Measurements from ENCODE around the gene CHSY3.

Gene CHSY3

GRCh38 chr5:129904102-129904666 lies at the start of gene CHSY3:
Gene CHSY3, plus strand, starts transcription at chr5:129904465.
- peak; percentile 31 for DNase-seq (ENCODE audit: low spot score)

GRCh38 chr5:129856325-129856724 lies 47.9 kb upstream of the CHSY3 start:
- no peak for DNase-seq (ENCODE audit: low spot score)

- DNase-seq (ENCODE audit: low spot score) = no peak
These were observed 47.1 kb upstream of the CHSY3 start for GRCh38 chr5:129857116-129857515.

- DNase-seq (ENCODE audit: low spot score) = no peak
These were observed 46.1 kb upstream of the CHSY3 start for GRCh38 chr5:129858131-129858675.

GRCh38 chr5:129884322-129884721 lies 19.9 kb upstream of the CHSY3 start:
- no peak for DNase-seq (ENCODE audit: low spot score)

- no peak for DNase-seq (ENCODE audit: low spot score)
These were observed 4.8 kb upstream of the CHSY3 start for GRCh38 chr5:129899454-129899853.

GRCh38 chr5:129902816-129903215 lies 1.4 kb upstream of the CHSY3 start:
- no peak for DNase-seq (ENCODE audit: low spot score)

GRCh38 chr5:129903466-129904101 lies 681 bp upstream of the CHSY3 start:
- no peak for DNase-seq (ENCODE audit: low spot score)

GRCh38 chr5:129904667-129905472 lies 605 bp downstream of the CHSY3 start:
- DNase-seq (ENCODE audit: low spot score) = no peak

- no peak for DNase-seq (ENCODE audit: low spot score)
These were observed 1.4 kb downstream of the CHSY3 start for GRCh38 chr5:129905473-129906176.

GRCh38 chr5:129906177-129906887 lies 2.1 kb downstream of the CHSY3 start:
- no peak for DNase-seq (ENCODE audit: low spot score)

- no peak for DNase-seq (ENCODE audit: low spot score)
These were observed 5.0 kb downstream of the CHSY3 start for GRCh38 chr5:129909225-129909624.

- no peak for DNase-seq (ENCODE audit: low spot score)
These were observed 8.5 kb downstream of the CHSY3 start for GRCh38 chr5:129912601-129913255.

- no peak for DNase-seq (ENCODE audit: low spot score)
These were observed 11.2 kb downstream of the CHSY3 start for GRCh38 chr5:129915415-129915814.

GRCh38 chr5:129917224-129917623 lies 13.0 kb downstream of the CHSY3 start:
- no peak for DNase-seq (ENCODE audit: low spot score)

- DNase-seq (ENCODE audit: low spot score) = no peak
These were observed 16.9 kb downstream of the CHSY3 start for GRCh38 chr5:129921204-129921603.

GRCh38 chr5:129930221-129930620 lies 26.0 kb downstream of the CHSY3 start:
- DNase-seq (ENCODE audit: low spot score) = no peak

- no peak for DNase-seq (ENCODE audit: low spot score)
These were observed 31.4 kb downstream of the CHSY3 start for GRCh38 chr5:129935626-129936025.

GRCh38 chr5:129938077-129938476 lies 33.8 kb downstream of the CHSY3 start:
- DNase-seq (ENCODE audit: low spot score) = no peak

- no peak for DNase-seq (ENCODE audit: low spot score)
These were observed 39.7 kb downstream of the CHSY3 start for GRCh38 chr5:129943936-129944335.

GRCh38 chr5:129945028-129945427 lies 40.8 kb downstream of the CHSY3 start:
- no peak for DNase-seq (ENCODE audit: low spot score)
